NB4 (cell line): Measurements from ENCODE around the gene SHISA6.

Experiments used
- DNase-seq: peaks from one replicate; pipeline ENCODE4 v3.0.0; 2010; ENCODE audit warnings: low read depth
- H3K4me3 ChIP-seq: one replicate; pipeline ENCODE4 v1.5.1; 2011; ENCODE audit warnings: mild to moderate bottlenecking, low read depth, low read length, moderate library complexity
- CTCF ChIP-seq: IDR thresholded peaks from one replicate; pipeline ENCODE4 v1.5.1; 2012; ENCODE audit warnings: low read depth, low read length
- MAX ChIP-seq: IDR thresholded peaks from 2 replicates; pipeline ENCODE4 v1.6.1; 2011; ENCODE audit warnings: low read depth, low read length
- MYC ChIP-seq: IDR thresholded peaks from 2 replicates; pipeline ENCODE4 v1.6.1; 2011; ENCODE audit warnings: low read depth, low read length
- POLR2A ChIP-seq: IDR thresholded peaks from 2 replicates; pipeline ENCODE4 v1.6.1; 2011; ENCODE audit warnings: mild to moderate bottlenecking; ENCODE audit not compliant: insufficient read length; ENCODE audit errors: extremely low read depth

The SHISA6 gene

GRCh38 chr17:11380761-11381160 is 139.7 kb downstream of the SHISA6 start:
- no peak overlapping the region for H3K4me3 ChIP-seq
- TF ChIP-seq MAX (no peak), POLR2A (no peak), MYC (no peak), CTCF (no peak)
- no peak for DNase-seq

GRCh38 chr17:11383157-11383556 is 142.1 kb downstream of the SHISA6 start:
- H3K4me3 ChIP-seq: no peak overlapping the region
- no peak for TF ChIP-seq POLR2A
- no peak for TF ChIP-seq CTCF
- TF ChIP-seq MAX: no peak
- TF ChIP-seq MYC: no peak
- DNase-seq: no peak

- TF ChIP-seq POLR2A (no peak), CTCF (no peak), MAX (no peak), MYC (no peak)
- H3K4me3 ChIP-seq: no peak overlapping the region
- DNase-seq: peak; percentile 35
Observed at GRCh38 chr17:11384131-11384530, 143.1 kb downstream of the SHISA6 start.

- TF ChIP-seq CTCF (no peak), MYC (no peak), MAX (no peak), POLR2A (no peak)
- DNase-seq: no peak
- H3K4me3 ChIP-seq: no peak overlapping the region
Observed at GRCh38 chr17:11387610-11388009, 146.6 kb downstream of the SHISA6 start.

GRCh38 chr17:11388054-11388453 is 147.0 kb downstream of the SHISA6 start:
- no peak for DNase-seq
- no peak for TF ChIP-seq CTCF
- TF ChIP-seq MYC: no peak
- no peak for TF ChIP-seq MAX
- TF ChIP-seq POLR2A: no peak
- no peak overlapping the region for H3K4me3 ChIP-seq

- no peak for DNase-seq
- TF ChIP-seq CTCF (no peak), MAX (no peak), MYC (no peak), POLR2A (no peak)
- no peak overlapping the region for H3K4me3 ChIP-seq
Observed at GRCh38 chr17:11389583-11389982, 148.6 kb downstream of the SHISA6 start.
